Caco-2 (cell line): ENCODE results near the gene MUC5B. TPM values are rescaled to one million over a fixed set of nuclear protein-coding genes. Genes with fewer than 3 reads are reported as not detected.

Experiments
- BruUV-seq: library from RNA; stranded (reverse); fragments of 400-500 nt; replicated peaks from 2 replicates; lab custom pipeline; 2021; lab: Mats Ljungman, UMichigan
- CTCF ChIA-PET: fragments of 300-600 bp; sonication (Branson Sonifier 250); formaldehyde crosslinking; loops from one replicate; lab custom pipeline; 2022; ENCODE audit warnings: antibody characterized with exemption; lab: Charles Lee
- POLR2A ChIA-PET: fragments of 300-600 bp; sonication (Branson Sonifier 250); formaldehyde crosslinking; loops from one replicate; lab custom pipeline; 2022; ENCODE audit warnings: antibody characterized with exemption; lab: Charles Lee
- DNase-seq, 2 experiments: peaks; one replicate each; pipeline versions ENCODE4 v3.0.0 to v3.0.0-alpha.2; 2020 to 2022
- H3K27me3 ChIP-seq: replicated peaks from 2 replicates; pipeline ENCODE4 v1.6.0; 2011; ENCODE audit warnings: low read length; ENCODE audit not compliant: control insufficient read depth, insufficient read depth
- H3K36me3 ChIP-seq: 2 replicates; pipeline ENCODE4 v1.5.1; 2011; ENCODE audit warnings: low read length; ENCODE audit not compliant: control insufficient read depth, insufficient read depth
- H3K4me1 ChIP-seq: fragments of 250-450 bp; sonication (Bioruptor Pico); 2 replicates; pipeline ENCODE4 v1.5.1; 2020; ENCODE audit warnings: mild to moderate bottlenecking
- H3K4me3 ChIP-seq: 2 replicates; pipeline ENCODE4 v1.5.1; 2011; ENCODE audit warnings: low read depth, mild to moderate bottlenecking, control low read depth, low read length
- H3K9me3 ChIP-seq: fragments of 250-450 bp; sonication (Bioruptor Pico); 2 replicates; pipeline ENCODE4 v1.5.1; 2020; ENCODE audit warnings: mild to moderate bottlenecking, moderate library complexity
- H3K27ac Mint-ChIP-seq: one replicate; pipeline ENCODE4 v1.8.0; 2022; ENCODE audit warnings: mixed read lengths; ENCODE audit not compliant: unreplicated experiment
- H3K27me3 Mint-ChIP-seq: one replicate; pipeline ENCODE4 v1.8.0; 2022; ENCODE audit warnings: mixed read lengths; ENCODE audit not compliant: insufficient read depth, unreplicated experiment
- H3K36me3 Mint-ChIP-seq: one replicate; pipeline ENCODE4 v1.8.0; 2022; ENCODE audit warnings: mild to moderate bottlenecking, mixed read lengths; ENCODE audit not compliant: insufficient read depth, unreplicated experiment
- H3K4me1 Mint-ChIP-seq: one replicate; pipeline ENCODE4 v1.8.0; 2022; ENCODE audit warnings: low read depth, mixed read lengths; ENCODE audit not compliant: unreplicated experiment
- H3K4me3 Mint-ChIP-seq: one replicate; pipeline ENCODE4 v1.8.0; 2022; ENCODE audit warnings: mild to moderate bottlenecking, moderate library complexity, mixed read lengths; ENCODE audit not compliant: unreplicated experiment
- H3K9me3 Mint-ChIP-seq: one replicate; pipeline ENCODE4 v1.8.0; 2022; ENCODE audit warnings: mixed read lengths; ENCODE audit not compliant: unreplicated experiment
- CTCF ChIP-seq, 2 experiments: fragments of 200-600 bp in 1 of 2; IDR thresholded peaks; 1 replicate in 1 of 2; 2 replicates in 1 of 2; pipeline versions ENCODE4 v1.5.1 to v1.8.0; 2011 to 2022; ENCODE audit warnings: antibody characterized with exemption in 1 of 2, control low read depth in 1 of 2, inconsistent platforms in 1 of 2, low read depth in 1 of 2, low read length in 1 of 2, mild to moderate bottlenecking in 1 of 2, moderate library complexity in 1 of 2; ENCODE audit not compliant: insufficient read depth in 1 of 2, severe bottlenecking in 1 of 2, unreplicated experiment in 1 of 2
- intact Hi-C: fragments of 100-400 bp; cut with micrococcal nuclease; formaldehyde crosslinking; loops from one replicate; pipeline ENCODE4 v1.10.0; 2022; ENCODE audit not compliant: unreplicated experiment
- total RNA-seq: library from RNA; stranded (reverse); gene quantifications from 2 replicates; pipeline ENCODE4 v1.2.3, GENCODE V29; 2022

Gene MUC5B
- total RNA-seq, 1 experiment from 2014 or later, result not detected

GRCh38 chr11:1301220-1302000 lies 78.5 kb downstream of the MUC5B start:
- no TSS peak for BruUV-seq
- POLR2A ChIA-PET, result no interaction called here
- peak overlapping the region; percentile 42 for H3K27ac Mint-ChIP-seq

GRCh38 chr11:1302041-1302460 lies 79.2 kb downstream of the MUC5B start:
- POLR2A ChIA-PET, result no interaction called here

More at GRCh38 chr11:1301220-1302000, 78.5 kb downstream of the MUC5B start:
- Histone ChIP-seq H3K9me3 (no peaks in the 10 kb centered on the region), H3K36me3 (0 out of 2 replicates have a peak, but pooled peaks cover 1% of the 10 kb centered on the region), H3K27me3 (no peaks in the 10 kb centered on the region), H3K4me3 (no peak overlapping the region), H3K4me1 (peaks cover 42% of the 10 kb centered on the region)
- peaks cover 22% of the 10 kb centered on the region for H3K36me3 Mint-ChIP-seq
- intact Hi-C loops, result no loop called here
- H3K27me3 Mint-ChIP-seq, result no peaks in the 10 kb centered on the region
- H3K9me3 Mint-ChIP-seq, result no peaks in the 10 kb centered on the region
- no peak for DNase-seq
- no peak for TF ChIP-seq CTCF (IDR thresholded peaks at IDR 0.05; ENCODE audit: insufficient read depth in 1 of 2, low read depth in 1 of 2, low read length in 1 of 2, severe bottlenecking in 1 of 2, unreplicated experiment in 1 of 2)
- H3K4me3 Mint-ChIP-seq, result no peak overlapping the region
- CTCF ChIA-PET, result no interaction called here
- H3K4me1 Mint-ChIP-seq, result peaks cover 13% of the 10 kb centered on the region

More at GRCh38 chr11:1302041-1302460, 79.2 kb downstream of the MUC5B start:
- Histone ChIP-seq H3K4me1 (peaks cover 42% of the 10 kb centered on the region), H3K4me3 (no peak overlapping the region), H3K27me3 (no peaks in the 10 kb centered on the region), H3K36me3 (0 out of 2 replicates have a peak, but pooled peaks cover 1% of the 10 kb centered on the region), H3K9me3 (no peaks in the 10 kb centered on the region)
- CTCF ChIA-PET, result no interaction called here
- TF ChIP-seq CTCF (IDR thresholded peaks at IDR 0.05; ENCODE audit: insufficient read depth in 1 of 2, low read depth in 1 of 2, low read length in 1 of 2, severe bottlenecking in 1 of 2, unreplicated experiment in 1 of 2), result no peak
- no TSS peak for BruUV-seq
- peaks cover 22% of the 10 kb centered on the region for H3K36me3 Mint-ChIP-seq
- intact Hi-C loops, result no loop called here
- no peak overlapping the region for H3K27ac Mint-ChIP-seq
- H3K4me3 Mint-ChIP-seq, result no peak overlapping the region
- no peaks in the 10 kb centered on the region for H3K9me3 Mint-ChIP-seq
- no peak for DNase-seq
- H3K27me3 Mint-ChIP-seq, result no peaks in the 10 kb centered on the region
- peaks cover 13% of the 10 kb centered on the region for H3K4me1 Mint-ChIP-seq
